Neutrophil (primary cell): ENCODE measurements around the gene NTRK2.

ENCODE experiments used
- H3K27ac ChIP-seq: fragments of 200-600 bp; sonication (generic); 2 replicates; pipeline ENCODE4 v1.5.1; 2016; ENCODE audit warnings: mild to moderate bottlenecking, moderate library complexity
- H3K27me3 ChIP-seq: fragments of 200-600 bp; sonication (generic); 2 replicates; pipeline ENCODE4 v1.6.0; 2016; ENCODE audit warnings: mild to moderate bottlenecking
- H3K36me3 ChIP-seq: fragments of 200-600 bp; sonication (generic); 2 replicates; pipeline ENCODE4 v1.5.1; 2017
- H3K4me1 ChIP-seq, 2 experiments: fragments of 200-600 bp in 1 of 2; sonication (generic) in 1 of 2; 1 replicate in 1 of 2; 2 replicates in 1 of 2; pipeline versions ENCODE4 v1.5.1 to v1.6.1; 2013 to 2016; ENCODE audit warnings: low read depth in 1 of 2, low read length in 1 of 2, mild to moderate bottlenecking in 1 of 2, moderate library complexity in 1 of 2; ENCODE audit not compliant: control insufficient read depth in 1 of 2, insufficient read depth in 1 of 2
- H3K4me3 ChIP-seq, 2 experiments: fragments of 200-600 bp in 1 of 2; sonication (generic) in 1 of 2; 1 replicate in 1 of 2; 2 replicates in 1 of 2; pipeline ENCODE4 v1.5.1; 2013 to 2016; ENCODE audit warnings: low read depth in 1 of 2, low read length in 1 of 2, mild to moderate bottlenecking in 1 of 2, moderate library complexity in 1 of 2
- H3K9me3 ChIP-seq: fragments of 200-600 bp; sonication (generic); 2 replicates; pipeline ENCODE4 v1.5.1; 2016
- TF ChIP-seq, protein P1 (sequence below): fragments of 200-600 bp; sonication (generic); IDR thresholded peaks from 2 replicates; pipeline ENCODE4 v1.5.1; 2016; ENCODE audit warnings: antibody characterized with exemption

Gene NTRK2

DNA sequence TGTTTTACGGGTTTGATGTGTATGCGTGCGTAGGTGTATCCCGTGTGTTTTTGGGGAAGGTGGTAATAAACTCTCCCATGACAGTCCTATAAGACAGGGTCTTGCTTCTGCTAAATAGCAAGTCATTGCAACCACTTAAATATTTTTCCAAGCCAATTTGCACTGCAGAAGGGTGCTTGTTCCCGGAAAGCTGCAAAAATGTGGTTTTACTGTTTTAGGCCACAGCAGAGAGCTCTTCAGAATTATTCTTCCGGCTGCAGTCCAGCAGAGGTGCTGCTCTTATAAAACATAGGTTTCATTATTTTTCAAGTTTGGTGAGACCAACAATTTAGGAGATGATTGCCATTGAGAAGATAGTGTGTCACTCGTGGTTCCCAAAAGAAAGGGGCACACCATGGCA, 192.8 kb downstream of the NTRK2 start:
- Histone ChIP-seq H3K4me1 (no peaks in the 10 kb centered on the region), H3K4me3 (no peak overlapping the region), H3K27ac (no peak overlapping the region), H3K27me3 (no peaks in the 10 kb centered on the region), H3K36me3 (no peaks in the 10 kb centered on the region), H3K9me3 (no peaks in the 10 kb centered on the region)
- TF ChIP-seq, protein P1, sequence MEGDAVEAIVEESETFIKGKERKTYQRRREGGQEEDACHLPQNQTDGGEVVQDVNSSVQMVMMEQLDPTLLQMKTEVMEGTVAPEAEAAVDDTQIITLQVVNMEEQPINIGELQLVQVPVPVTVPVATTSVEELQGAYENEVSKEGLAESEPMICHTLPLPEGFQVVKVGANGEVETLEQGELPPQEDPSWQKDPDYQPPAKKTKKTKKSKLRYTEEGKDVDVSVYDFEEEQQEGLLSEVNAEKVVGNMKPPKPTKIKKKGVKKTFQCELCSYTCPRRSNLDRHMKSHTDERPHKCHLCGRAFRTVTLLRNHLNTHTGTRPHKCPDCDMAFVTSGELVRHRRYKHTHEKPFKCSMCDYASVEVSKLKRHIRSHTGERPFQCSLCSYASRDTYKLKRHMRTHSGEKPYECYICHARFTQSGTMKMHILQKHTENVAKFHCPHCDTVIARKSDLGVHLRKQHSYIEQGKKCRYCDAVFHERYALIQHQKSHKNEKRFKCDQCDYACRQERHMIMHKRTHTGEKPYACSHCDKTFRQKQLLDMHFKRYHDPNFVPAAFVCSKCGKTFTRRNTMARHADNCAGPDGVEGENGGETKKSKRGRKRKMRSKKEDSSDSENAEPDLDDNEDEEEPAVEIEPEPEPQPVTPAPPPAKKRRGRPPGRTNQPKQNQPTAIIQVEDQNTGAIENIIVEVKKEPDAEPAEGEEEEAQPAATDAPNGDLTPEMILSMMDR = no peak

DNA sequence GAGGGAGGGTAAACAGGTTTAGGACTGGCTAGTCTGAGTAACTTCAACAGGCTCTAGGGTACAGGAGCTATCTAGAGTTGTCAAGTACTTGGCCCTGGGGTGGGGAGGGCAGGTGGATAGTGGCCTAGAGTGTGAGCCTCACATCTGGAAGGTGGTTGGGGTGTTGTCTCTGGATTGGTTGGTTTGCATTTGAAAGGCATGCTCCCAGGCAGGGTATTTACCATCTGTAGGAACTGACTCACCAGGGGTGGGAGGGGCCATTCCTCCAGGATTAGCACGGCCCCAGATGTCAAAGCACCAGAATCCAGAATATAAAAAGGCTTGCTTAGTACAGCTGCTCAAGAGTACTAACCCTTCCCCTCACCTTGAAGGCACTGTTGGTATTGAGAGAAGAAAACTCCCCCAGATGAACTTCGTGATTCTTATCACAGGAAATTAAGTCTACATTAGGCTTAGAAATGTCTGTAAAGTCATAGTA, 193.3 kb downstream of the NTRK2 start:
- Histone ChIP-seq H3K27ac (no peak overlapping the region), H3K4me3 (no peak overlapping the region), H3K9me3 (no peaks in the 10 kb centered on the region), H3K36me3 (no peaks in the 10 kb centered on the region), H3K27me3 (no peaks in the 10 kb centered on the region), H3K4me1 (no peaks in the 10 kb centered on the region)
- TF ChIP-seq, protein P1 = no peak

DNA sequence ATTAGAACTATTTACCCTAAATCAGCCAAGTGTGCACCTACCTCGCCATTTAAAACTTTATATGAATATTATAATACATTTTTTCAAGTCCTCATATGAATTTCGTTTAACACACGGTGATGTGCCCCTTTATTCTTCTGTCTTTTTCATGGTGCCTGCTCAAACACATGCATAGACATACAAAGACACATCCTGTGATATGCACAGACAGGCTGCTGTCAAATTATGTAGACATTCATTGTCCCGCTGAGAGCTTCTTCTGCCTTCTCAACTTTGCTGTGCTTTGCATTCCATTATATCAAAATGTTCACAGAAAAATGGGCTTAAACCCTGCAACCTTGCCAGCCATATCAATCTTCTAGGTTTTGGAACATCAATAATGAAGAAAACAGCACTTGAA, 193.8 kb downstream of the NTRK2 start:
- H3K27me3 ChIP-seq = no peaks in the 10 kb centered on the region
- TF ChIP-seq, protein P1 = no peak

DNA sequence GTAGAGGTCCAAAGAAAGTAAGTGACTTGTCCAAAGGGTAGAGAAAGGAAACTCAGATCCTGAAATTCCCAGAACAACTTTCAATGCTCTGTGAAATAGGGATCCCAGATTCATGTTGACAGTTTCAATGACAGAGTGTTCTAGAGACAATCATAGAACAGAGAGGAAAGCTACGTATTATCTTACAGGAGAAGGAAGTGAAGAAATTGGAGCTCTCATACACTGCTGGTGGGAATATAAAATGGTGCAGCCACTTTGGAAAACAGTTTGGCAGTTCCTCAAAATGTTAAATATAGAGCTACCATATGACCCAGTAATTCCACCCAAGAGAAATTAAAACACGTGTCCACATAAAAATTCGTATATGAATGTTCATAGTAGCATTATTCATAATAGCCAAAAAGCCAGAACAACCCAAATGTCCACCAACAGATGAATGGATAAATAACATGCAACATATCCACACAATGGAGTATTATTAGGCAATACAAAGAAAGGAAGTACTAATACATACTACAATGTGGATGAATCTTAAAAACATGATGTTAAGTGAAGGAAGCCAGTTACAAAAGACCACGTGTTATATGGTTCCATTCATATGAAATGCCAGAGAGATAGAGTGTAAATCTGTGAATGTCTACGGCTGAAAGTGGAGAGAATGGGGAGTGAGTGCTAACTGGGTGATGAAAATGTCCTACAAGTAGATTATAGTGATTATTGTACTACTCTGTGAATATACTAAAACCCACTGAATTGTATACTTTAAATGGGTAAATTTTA, 197.1 kb downstream of the NTRK2 start:
- TF ChIP-seq, protein P1 = no peak
- H3K4me3 ChIP-seq = no peak overlapping the region

More for the DNA sequence above, 193.8 kb downstream of the NTRK2 start:
- Histone ChIP-seq H3K4me1 (no peaks in the 10 kb centered on the region), H3K4me3 (no peak overlapping the region), H3K27ac (no peak overlapping the region), H3K9me3 (no peaks in the 10 kb centered on the region), H3K36me3 (no peaks in the 10 kb centered on the region)

DNA sequence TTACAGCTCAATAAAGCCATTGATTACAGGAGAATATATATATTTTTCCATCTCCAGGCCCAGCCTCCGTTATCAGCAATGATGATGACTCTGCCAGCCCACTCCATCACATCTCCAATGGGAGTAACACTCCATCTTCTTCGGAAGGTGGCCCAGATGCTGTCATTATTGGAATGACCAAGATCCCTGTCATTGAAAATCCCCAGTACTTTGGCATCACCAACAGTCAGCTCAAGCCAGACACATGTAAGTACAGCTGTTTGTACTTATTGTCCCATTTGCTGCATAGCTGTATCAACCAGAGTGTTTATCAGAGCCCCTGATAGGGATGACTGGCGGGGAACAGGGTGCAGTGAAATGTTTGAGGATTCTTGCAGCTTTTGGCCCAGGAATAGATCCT, 197.7 kb downstream of the NTRK2 start:
- Histone ChIP-seq H3K4me3 (no peak overlapping the region), H3K36me3 (no peaks in the 10 kb centered on the region), H3K27ac (no peak overlapping the region), H3K27me3 (no peaks in the 10 kb centered on the region), H3K9me3 (no peaks in the 10 kb centered on the region), H3K4me1 (no peaks in the 10 kb centered on the region)
- TF ChIP-seq, protein P1 = no peak

More for the DNA sequence above, 197.1 kb downstream of the NTRK2 start:
- no peaks in the 10 kb centered on the region for H3K27me3 ChIP-seq
- H3K4me1 ChIP-seq = no peaks in the 10 kb centered on the region
- no peak overlapping the region for H3K27ac ChIP-seq
- H3K36me3 ChIP-seq = no peaks in the 10 kb centered on the region
- no peaks in the 10 kb centered on the region for H3K9me3 ChIP-seq
